22Rv1 (cell line): Measurements from ENCODE around the gene BAG2.

Experiments
- ZFX ChIP-seq: fragments of 450-650 bp; IDR thresholded peaks from 2 replicates; pipeline ENCODE4 v1.6.1; 2017; ENCODE audit warnings: antibody characterized with exemption, borderline replicate concordance
- TF ChIP-seq, protein P1 (sequence below): fragments of 450-650 bp; IDR thresholded peaks from 2 replicates; pipeline ENCODE4 v1.5.1; 2017; ENCODE audit warnings: mild to moderate bottlenecking

DNA sequence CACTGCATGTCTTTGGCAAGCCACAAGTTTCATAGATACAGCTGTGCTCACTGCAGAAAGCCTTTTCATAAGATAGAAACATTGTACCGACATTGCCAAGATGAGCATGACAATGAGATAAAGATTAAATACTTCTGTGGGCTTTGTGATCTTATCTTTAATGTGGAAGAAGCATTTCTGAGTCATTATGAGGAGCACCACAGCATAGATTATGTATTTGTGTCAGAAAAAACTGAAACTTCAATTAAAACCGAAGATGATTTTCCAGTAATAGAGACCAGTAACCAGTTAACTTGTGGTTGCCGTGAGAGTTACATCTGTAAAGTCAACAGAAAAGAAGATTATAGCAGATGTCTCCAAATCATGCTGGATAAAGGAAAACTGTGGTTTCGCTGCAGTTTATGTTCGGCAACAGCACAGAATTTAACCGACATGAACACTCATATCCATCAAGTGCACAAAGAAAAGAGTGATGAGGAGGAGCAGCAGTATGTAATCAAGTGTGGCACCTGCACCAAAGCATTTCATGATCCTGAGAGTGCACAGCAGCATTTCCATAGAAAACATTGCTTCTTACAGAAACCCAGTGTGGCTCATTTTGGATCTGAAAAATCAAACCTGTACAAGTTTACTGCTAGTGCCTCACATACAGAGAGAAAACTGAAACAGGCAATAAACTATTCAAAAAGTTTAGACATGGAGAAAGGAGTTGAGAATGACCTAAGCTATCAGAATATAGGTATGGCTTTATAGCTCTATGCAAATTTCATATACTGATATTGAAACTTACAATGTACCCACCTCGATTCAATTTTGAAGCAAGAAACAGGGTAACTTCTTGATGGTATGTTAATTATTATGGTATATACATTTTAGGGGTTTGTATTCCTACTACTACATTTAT, 23.9 kb upstream of the BAG2 start:
- TF ChIP-seq, protein P1, sequence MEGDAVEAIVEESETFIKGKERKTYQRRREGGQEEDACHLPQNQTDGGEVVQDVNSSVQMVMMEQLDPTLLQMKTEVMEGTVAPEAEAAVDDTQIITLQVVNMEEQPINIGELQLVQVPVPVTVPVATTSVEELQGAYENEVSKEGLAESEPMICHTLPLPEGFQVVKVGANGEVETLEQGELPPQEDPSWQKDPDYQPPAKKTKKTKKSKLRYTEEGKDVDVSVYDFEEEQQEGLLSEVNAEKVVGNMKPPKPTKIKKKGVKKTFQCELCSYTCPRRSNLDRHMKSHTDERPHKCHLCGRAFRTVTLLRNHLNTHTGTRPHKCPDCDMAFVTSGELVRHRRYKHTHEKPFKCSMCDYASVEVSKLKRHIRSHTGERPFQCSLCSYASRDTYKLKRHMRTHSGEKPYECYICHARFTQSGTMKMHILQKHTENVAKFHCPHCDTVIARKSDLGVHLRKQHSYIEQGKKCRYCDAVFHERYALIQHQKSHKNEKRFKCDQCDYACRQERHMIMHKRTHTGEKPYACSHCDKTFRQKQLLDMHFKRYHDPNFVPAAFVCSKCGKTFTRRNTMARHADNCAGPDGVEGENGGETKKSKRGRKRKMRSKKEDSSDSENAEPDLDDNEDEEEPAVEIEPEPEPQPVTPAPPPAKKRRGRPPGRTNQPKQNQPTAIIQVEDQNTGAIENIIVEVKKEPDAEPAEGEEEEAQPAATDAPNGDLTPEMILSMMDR = no peak
- no peak for TF ChIP-seq ZFX
